Fibroblast of lung (primary cell): ENCODE results near the gene C9. TPM values are rescaled to one million over a fixed set of nuclear protein-coding genes. Genes with fewer than 3 reads are reported as not detected.

Experiments
- DNase-seq, 2 donors: peaks; one replicate each; pipeline versions ENCODE4 v3.0.0 to v3.0.0-alpha.2; 2010; ENCODE audit warnings: low read depth in 2 of 2
- H2AFZ ChIP-seq: 2 replicates; pipeline ENCODE4 v1.5.1; 2012; ENCODE audit warnings: low read length, control low read depth, inconsistent platforms
- H3K27ac ChIP-seq: 2 replicates; pipeline ENCODE4 v1.5.1; 2011; ENCODE audit warnings: low read length, control low read depth; ENCODE audit not compliant: insufficient read depth
- H3K27me3 ChIP-seq: 2 replicates; pipeline ENCODE4 v1.5.1; 2011; ENCODE audit warnings: mild to moderate bottlenecking, low read length; ENCODE audit not compliant: control insufficient read depth, insufficient read depth
- H3K36me3 ChIP-seq: 2 replicates; pipeline ENCODE4 v1.5.1; 2011; ENCODE audit warnings: low read length; ENCODE audit not compliant: control insufficient read depth, insufficient read depth
- H3K4me1 ChIP-seq: 2 replicates; pipeline ENCODE4 v1.5.1; 2011; ENCODE audit warnings: low read length; ENCODE audit not compliant: control insufficient read depth, insufficient read depth; ENCODE audit errors: extremely low read depth
- H3K4me2 ChIP-seq: 2 replicates; pipeline ENCODE4 v1.5.1; 2011; ENCODE audit warnings: low read length, control low read depth; ENCODE audit not compliant: insufficient read depth; ENCODE audit errors: extremely low read depth
- H3K4me3 ChIP-seq, 4 experiments: fragments of 200-600 bp in 1 of 4; sonication (generic) in 1 of 4; replicated peaks in 1 of 4; 2 replicates each; pipeline ENCODE4 v1.5.1; 2011 to 2016; ENCODE audit warnings: low read length in 4 of 4, low read depth in 3 of 4, mild to moderate bottlenecking in 3 of 4, control low read depth in 2 of 4, inconsistent platforms in 1 of 4, mixed read lengths in 1 of 4; ENCODE audit not compliant: insufficient read depth in 1 of 4; ENCODE audit errors: control extremely low read depth in 1 of 4
- H3K79me2 ChIP-seq: 2 replicates; pipeline ENCODE4 v1.5.1; 2012; ENCODE audit warnings: mild to moderate bottlenecking, low read length, inconsistent platforms; ENCODE audit not compliant: control insufficient read depth, insufficient read depth
- H3K9ac ChIP-seq: 2 replicates; pipeline ENCODE4 v1.5.1; 2011; ENCODE audit warnings: mild to moderate bottlenecking, low read length, control low read depth; ENCODE audit not compliant: insufficient read depth
- H3K9me3 ChIP-seq: 2 replicates; pipeline ENCODE4 v1.5.1; 2012; ENCODE audit warnings: low read depth, low read length; ENCODE audit not compliant: control insufficient read depth, insufficient read depth
- H4K20me1 ChIP-seq: 2 replicates; pipeline ENCODE4 v1.5.1; 2011; ENCODE audit warnings: low read length; ENCODE audit not compliant: control insufficient read depth, insufficient read depth; ENCODE audit errors: extremely low read depth
- EZH2 ChIP-seq: IDR thresholded peaks from 2 replicates; pipeline ENCODE4 v1.5.1; 2012; ENCODE audit warnings: low read length, control low read depth, mild to moderate bottlenecking; ENCODE audit errors: missing control alignments
- polyA plus RNA-seq, 2 donors: library from polyadenylated mRNA; depleted of rRNA in 1 of 2; stranded (reverse) in 1 of 2; unstranded in 1 of 2; fragments of >200 nt; gene quantifications; 2 replicates each; pipeline ENCODE4 v1.2.1, GENCODE V29; 2011 to 2012; ENCODE audit warnings: missing spikeins in 1 of 2
- total RNA-seq: library from RNA; depleted of rRNA; stranded (reverse); fragments of >200 nt; gene quantifications from 2 replicates; pipeline ENCODE4 v1.2.1, GENCODE V29; 2014
- TF ChIP-seq, protein P1 (sequence below), 2 donors: IDR thresholded peaks in 1 of 2; conservative IDR thresholded peaks in 1 of 2; 1 replicate in 1 of 2; 2 replicates in 1 of 2; pipeline ENCODE4 v1.5.1; 2011 to 2012; ENCODE audit warnings: low read length in 2 of 2, control low read depth in 1 of 2, inconsistent platforms in 1 of 2, low read depth in 1 of 2, mild to moderate bottlenecking in 1 of 2

C9 gene
- total and polyA plus RNA-seq, 2 donors (not counting 1 experiment from before 2014, with no cell fraction given): 0.06 to 0.33 TPM

GRCh38 chr5:39294736-39295135 lies 69.6 kb downstream of the C9 start:
- H4K20me1 ChIP-seq: no peaks in the 10 kb centered on the region
- H2AFZ ChIP-seq: no peak overlapping the region
- no peaks in the 10 kb centered on the region for H3K4me1 ChIP-seq
- H3K36me3 ChIP-seq: no peaks in the 10 kb centered on the region
- TF ChIP-seq, protein P1, sequence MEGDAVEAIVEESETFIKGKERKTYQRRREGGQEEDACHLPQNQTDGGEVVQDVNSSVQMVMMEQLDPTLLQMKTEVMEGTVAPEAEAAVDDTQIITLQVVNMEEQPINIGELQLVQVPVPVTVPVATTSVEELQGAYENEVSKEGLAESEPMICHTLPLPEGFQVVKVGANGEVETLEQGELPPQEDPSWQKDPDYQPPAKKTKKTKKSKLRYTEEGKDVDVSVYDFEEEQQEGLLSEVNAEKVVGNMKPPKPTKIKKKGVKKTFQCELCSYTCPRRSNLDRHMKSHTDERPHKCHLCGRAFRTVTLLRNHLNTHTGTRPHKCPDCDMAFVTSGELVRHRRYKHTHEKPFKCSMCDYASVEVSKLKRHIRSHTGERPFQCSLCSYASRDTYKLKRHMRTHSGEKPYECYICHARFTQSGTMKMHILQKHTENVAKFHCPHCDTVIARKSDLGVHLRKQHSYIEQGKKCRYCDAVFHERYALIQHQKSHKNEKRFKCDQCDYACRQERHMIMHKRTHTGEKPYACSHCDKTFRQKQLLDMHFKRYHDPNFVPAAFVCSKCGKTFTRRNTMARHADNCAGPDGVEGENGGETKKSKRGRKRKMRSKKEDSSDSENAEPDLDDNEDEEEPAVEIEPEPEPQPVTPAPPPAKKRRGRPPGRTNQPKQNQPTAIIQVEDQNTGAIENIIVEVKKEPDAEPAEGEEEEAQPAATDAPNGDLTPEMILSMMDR (conservative IDR thresholded peaks at IDR 0.05 in 1 of 2, IDR thresholded peaks at IDR 0.05 in 1 of 2; ENCODE audit: low read depth in 1 of 2, low read length in 2 of 2): no peak
- TF ChIP-seq EZH2: no peak
- H3K4me2 ChIP-seq: no peak overlapping the region
- H3K27ac ChIP-seq: no peak overlapping the region
- no peaks in the 10 kb centered on the region for H3K79me2 ChIP-seq
- H3K27me3 ChIP-seq: peaks cover 2% of the 10 kb centered on the region
- no peak for DNase-seq
- no peak overlapping the region for H3K9ac ChIP-seq
- H3K4me3 ChIP-seq: no peak overlapping the region
- no peaks in the 10 kb centered on the region for H3K9me3 ChIP-seq

GRCh38 chr5:39284552-39284951 lies 79.7 kb downstream of the C9 start:
- Histone ChIP-seq H3K9me3 (no peaks in the 10 kb centered on the region), H3K79me2 (no peaks in the 10 kb centered on the region), H3K4me3 (no peak overlapping the region), H3K27me3 (no peaks in the 10 kb centered on the region), H3K4me2 (no peak overlapping the region), H3K27ac (no peak overlapping the region), H2AFZ (no peak overlapping the region), H4K20me1 (no peaks in the 10 kb centered on the region), H3K4me1 (no peaks in the 10 kb centered on the region), H3K9ac (no peak overlapping the region), H3K36me3 (no peaks in the 10 kb centered on the region)
- no peak for DNase-seq
- no peak for TF ChIP-seq EZH2

DNA sequence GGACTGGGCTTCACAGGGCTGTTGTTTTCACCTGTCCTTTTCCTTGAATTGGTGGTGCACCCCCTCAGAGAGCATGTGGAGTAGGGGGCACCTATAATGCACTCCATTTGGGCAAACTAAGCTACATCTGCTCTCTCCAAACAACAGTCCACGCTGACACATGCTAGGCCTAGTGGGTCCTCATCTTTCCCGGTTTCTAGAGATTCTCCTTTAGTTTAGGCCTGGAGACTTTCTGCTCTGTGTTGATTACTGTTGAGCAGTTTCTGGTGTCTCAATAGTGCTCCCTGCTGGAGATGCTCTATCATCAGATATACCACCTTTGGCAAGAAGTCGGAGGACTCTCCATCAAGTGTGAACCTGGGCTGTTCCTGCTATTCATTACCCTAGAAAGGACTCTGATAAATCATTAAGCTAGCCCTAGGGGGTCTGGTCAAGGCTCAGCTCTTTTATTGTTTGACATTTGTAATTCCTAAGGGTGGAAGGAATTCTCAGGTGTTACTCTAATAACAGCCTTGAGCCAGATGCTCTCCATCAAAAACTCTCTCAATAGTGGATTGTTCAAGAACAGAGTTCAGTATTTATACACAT lies 81.0 kb downstream of the C9 start:
- no peak overlapping the region for H3K9ac ChIP-seq
- H2AFZ ChIP-seq: no peak overlapping the region
- TF ChIP-seq EZH2: no peak
- TF ChIP-seq, protein P1 (conservative IDR thresholded peaks at IDR 0.05 in 1 of 2, IDR thresholded peaks at IDR 0.05 in 1 of 2; ENCODE audit: low read depth in 1 of 2, low read length in 2 of 2): peak; percentile 73 to 77

More for the DNA sequence above, 81.0 kb downstream of the C9 start:
- H3K27me3 ChIP-seq: no peaks in the 10 kb centered on the region
- no peaks in the 10 kb centered on the region for H3K79me2 ChIP-seq
- peak; percentile 44 to 78 for DNase-seq
- H4K20me1 ChIP-seq: no peaks in the 10 kb centered on the region
- no peak overlapping the region for H3K4me2 ChIP-seq
- no peaks in the 10 kb centered on the region for H3K9me3 ChIP-seq
- H3K36me3 ChIP-seq: no peaks in the 10 kb centered on the region
- no peak overlapping the region for H3K27ac ChIP-seq
- no peaks in the 10 kb centered on the region for H3K4me1 ChIP-seq
- H3K4me3 ChIP-seq: no peak overlapping the region
